ENCODE results near the gene CRIM1. TPM values are rescaled to one million over a fixed set of nuclear protein-coding genes. Genes with fewer than 3 reads are reported as not detected.

The CRIM1 gene
- total RNA-seq, 1 experiment from 2014 or later: 46.5 TPM

- ChIA-PET POLR2A (ENCODE audit: low non-redundant PET) (no interaction called here), CTCF (no interaction called here)
- no peaks in the 10 kb centered on the region for H3K27me3 ChIP-seq (replicated peaks; ENCODE audit: insufficient read depth, low read depth, low read length, poor library complexity)
- no peaks in the 10 kb centered on the region for H3K36me3 ChIP-seq (ENCODE audit: insufficient read depth, low read length, poor library complexity, severe bottlenecking)
- DNase-seq (ENCODE audit: low spot score): peak; percentile 56
- TSS peak; percentile 73 for BruUV-seq (replicated peaks)
- peak overlapping the region; percentile 10 for H3K4me3 ChIP-seq (ENCODE audit: low read depth, low read length, poor library complexity, severe bottlenecking)
- H3K4me1 ChIP-seq (ENCODE audit: insufficient read depth, low read length, poor library complexity, severe bottlenecking): peaks cover 30% of the 10 kb centered on the region
- H3K27ac ChIP-seq (ENCODE audit: low read depth, low read length, poor library complexity, severe bottlenecking): peak overlapping the region; percentile 65
- H3K9me3 ChIP-seq (ENCODE audit: low read depth, low read length, poor library complexity, severe bottlenecking): no peaks in the 10 kb centered on the region
- TF ChIP-seq, protein P1, sequence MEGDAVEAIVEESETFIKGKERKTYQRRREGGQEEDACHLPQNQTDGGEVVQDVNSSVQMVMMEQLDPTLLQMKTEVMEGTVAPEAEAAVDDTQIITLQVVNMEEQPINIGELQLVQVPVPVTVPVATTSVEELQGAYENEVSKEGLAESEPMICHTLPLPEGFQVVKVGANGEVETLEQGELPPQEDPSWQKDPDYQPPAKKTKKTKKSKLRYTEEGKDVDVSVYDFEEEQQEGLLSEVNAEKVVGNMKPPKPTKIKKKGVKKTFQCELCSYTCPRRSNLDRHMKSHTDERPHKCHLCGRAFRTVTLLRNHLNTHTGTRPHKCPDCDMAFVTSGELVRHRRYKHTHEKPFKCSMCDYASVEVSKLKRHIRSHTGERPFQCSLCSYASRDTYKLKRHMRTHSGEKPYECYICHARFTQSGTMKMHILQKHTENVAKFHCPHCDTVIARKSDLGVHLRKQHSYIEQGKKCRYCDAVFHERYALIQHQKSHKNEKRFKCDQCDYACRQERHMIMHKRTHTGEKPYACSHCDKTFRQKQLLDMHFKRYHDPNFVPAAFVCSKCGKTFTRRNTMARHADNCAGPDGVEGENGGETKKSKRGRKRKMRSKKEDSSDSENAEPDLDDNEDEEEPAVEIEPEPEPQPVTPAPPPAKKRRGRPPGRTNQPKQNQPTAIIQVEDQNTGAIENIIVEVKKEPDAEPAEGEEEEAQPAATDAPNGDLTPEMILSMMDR (conservative IDR thresholded peaks at IDR 0.05; ENCODE audit: low read depth, low read length): no peak
- no peak for TF ChIP-seq EZH2 (IDR thresholded peaks at IDR 0.05; ENCODE audit: borderline replicate concordance, low read depth, low read length, poor library complexity, severe bottlenecking)
- intact Hi-C loops (cut with micrococcal nuclease; ENCODE audit: unreplicated experiment): no loop called here
Observed at GRCh38 chr2:36568516-36569246, 213.1 kb downstream of the CRIM1 start.

DNA sequence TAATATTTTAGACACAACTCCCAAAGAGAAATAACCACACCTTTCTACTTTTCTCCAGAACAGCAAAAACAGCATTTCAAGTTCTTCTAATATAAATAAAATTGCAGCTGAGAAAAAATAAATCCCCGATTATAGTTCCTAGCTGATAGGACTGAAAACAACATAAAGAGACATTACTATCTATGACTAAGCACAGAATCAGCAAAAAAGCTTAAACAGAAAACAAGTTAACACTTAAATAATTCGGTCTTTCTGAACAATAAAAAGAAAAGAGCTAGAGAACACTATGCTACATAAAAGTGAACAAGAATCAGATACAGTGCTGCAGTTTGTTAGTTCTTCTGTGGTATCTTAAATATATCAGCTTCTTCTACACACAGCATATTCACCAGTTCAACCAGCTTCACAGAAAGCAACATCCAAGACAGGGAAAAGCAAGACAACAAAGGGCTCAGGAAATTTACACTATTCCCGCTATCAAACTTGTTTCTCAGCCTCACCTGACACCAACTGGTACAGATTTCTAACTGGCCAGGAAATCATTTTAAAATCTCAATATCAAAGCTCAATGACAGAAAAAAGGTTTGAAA lies 213.8 kb downstream of the CRIM1 start:
- POLR2A ChIA-PET (ENCODE audit: low non-redundant PET): no interaction called here
- TSS peak; percentile 38 for BruUV-seq (replicated peaks)
- peak overlapping the region; percentile 1 for H3K4me3 ChIP-seq (ENCODE audit: low read depth, low read length, poor library complexity, severe bottlenecking)

DNA sequence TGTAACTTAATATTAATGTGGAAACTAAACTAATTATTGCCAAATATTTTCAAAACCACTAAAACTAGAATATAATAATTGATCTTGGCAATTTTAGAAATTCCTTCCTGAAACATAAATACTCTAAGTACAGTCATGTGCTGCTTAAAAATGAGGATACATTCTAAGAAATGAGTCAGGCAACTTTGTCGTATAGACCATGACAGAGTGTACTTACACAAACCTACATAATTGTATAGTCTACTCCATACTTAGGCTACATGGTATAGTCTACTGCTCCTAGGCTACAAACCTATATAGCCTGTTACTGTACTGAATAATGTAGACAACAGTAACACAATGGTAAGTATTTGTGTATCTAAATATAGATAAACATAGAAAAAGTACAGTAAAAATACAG lies 214.8 kb downstream of the CRIM1 start:
- H3K27me3 ChIP-seq (replicated peaks; ENCODE audit: insufficient read depth, low read depth, low read length, poor library complexity): no peaks in the 10 kb centered on the region
- ChIA-PET POLR2A (ENCODE audit: low non-redundant PET) (no interaction called here), CTCF (no interaction called here)
- DNase-seq (ENCODE audit: low spot score): no peak
- intact Hi-C loops (cut with micrococcal nuclease; ENCODE audit: unreplicated experiment): no loop called here
- TF ChIP-seq EZH2 (IDR thresholded peaks at IDR 0.05; ENCODE audit: borderline replicate concordance, low read depth, low read length, poor library complexity, severe bottlenecking): no peak
- TF ChIP-seq, protein P1 (conservative IDR thresholded peaks at IDR 0.05; ENCODE audit: low read depth, low read length): no peak
- H3K36me3 ChIP-seq (ENCODE audit: insufficient read depth, low read length, poor library complexity, severe bottlenecking): no peaks in the 10 kb centered on the region
- H3K4me3 ChIP-seq (ENCODE audit: low read depth, low read length, poor library complexity, severe bottlenecking): no peak overlapping the region
- H3K9me3 ChIP-seq (ENCODE audit: low read depth, low read length, poor library complexity, severe bottlenecking): no peaks in the 10 kb centered on the region
- no TSS peak for BruUV-seq (replicated peaks)
- H3K27ac ChIP-seq (ENCODE audit: low read depth, low read length, poor library complexity, severe bottlenecking): no peak overlapping the region
- H3K4me1 ChIP-seq (ENCODE audit: insufficient read depth, low read length, poor library complexity, severe bottlenecking): peaks cover 26% of the 10 kb centered on the region

More for the DNA sequence above, 213.8 kb downstream of the CRIM1 start:
- peak; percentile 35 for DNase-seq (ENCODE audit: low spot score)
- Histone ChIP-seq H3K36me3 (ENCODE audit: insufficient read depth, low read length, poor library complexity, severe bottlenecking) (no peaks in the 10 kb centered on the region), H3K4me1 (ENCODE audit: insufficient read depth, low read length, poor library complexity, severe bottlenecking) (peaks cover 26% of the 10 kb centered on the region), H3K27ac (ENCODE audit: low read depth, low read length, poor library complexity, severe bottlenecking) (peak overlapping the region; percentile 65), H3K9me3 (ENCODE audit: low read depth, low read length, poor library complexity, severe bottlenecking) (no peaks in the 10 kb centered on the region), H3K27me3 (replicated peaks; ENCODE audit: insufficient read depth, low read depth, low read length, poor library complexity) (no peaks in the 10 kb centered on the region)
- CTCF ChIA-PET: no interaction called here
- intact Hi-C loops (cut with micrococcal nuclease; ENCODE audit: unreplicated experiment): no loop called here
- TF ChIP-seq EZH2 (IDR thresholded peaks at IDR 0.05; ENCODE audit: borderline replicate concordance, low read depth, low read length, poor library complexity, severe bottlenecking): no peak
- TF ChIP-seq, protein P1 (conservative IDR thresholded peaks at IDR 0.05; ENCODE audit: low read depth, low read length): no peak

All from A673 (cell line).